K562 treated with DMSO at 1 percent for 48 hours (cell line): ENCODE measurements around the gene C2orf78. TPM values are rescaled to one million over a fixed set of nuclear protein-coding genes. Genes with fewer than 3 reads are reported as not detected.

Source experiments
- total RNA-seq: library from RNA; unstranded; fragments of 300-600 nt; gene quantifications from 2 replicates; pipeline ENCODE4 v1.2.3, GENCODE V29; 2022; ENCODE audit warnings: low replicate concordance; ENCODE audit errors: extremely low read depth

C2orf78 gene, protein sequence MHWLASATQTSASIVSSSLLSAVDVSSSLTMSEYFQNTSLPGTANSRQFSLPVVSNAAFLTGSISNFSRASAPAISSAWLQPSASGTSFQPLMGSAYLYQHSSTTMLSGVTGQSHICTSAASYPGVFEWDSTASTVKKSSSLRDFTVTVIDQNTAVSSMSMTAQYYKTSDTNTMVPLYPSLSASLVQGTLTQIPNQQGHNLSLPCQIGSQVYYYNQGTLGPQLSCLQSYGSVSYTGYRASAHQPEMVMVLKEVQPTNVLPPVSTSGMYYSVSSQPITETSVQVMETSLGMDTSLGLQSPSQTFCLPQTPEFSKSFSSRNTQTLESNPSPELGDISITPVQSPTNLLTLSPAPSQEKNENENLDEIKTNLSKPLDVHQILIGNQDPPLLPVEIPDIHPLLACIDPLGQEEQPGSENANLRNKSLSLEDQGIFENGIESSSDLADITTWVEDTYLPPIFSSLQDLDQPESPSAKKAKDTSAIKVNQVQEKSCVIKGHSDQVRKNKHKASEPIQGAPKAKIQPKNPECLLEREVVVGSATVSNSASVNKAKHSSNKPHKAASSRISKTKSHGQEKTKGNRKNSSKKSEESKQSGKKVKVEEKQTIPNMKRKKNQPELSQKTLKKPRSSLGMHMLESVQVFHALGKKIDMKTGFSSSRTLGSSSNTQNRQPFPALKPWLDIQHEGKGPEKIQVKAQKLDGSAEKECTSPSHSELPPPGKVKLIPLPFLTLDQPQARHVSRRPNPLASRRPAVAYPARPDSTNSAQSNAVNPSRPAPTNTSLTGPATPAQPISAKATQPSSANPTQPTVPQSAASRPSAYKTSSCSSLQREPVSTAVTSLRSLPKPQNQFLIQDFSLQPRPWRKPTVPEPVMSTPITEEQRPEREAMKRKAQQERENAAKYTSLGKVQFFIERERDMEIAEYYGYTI
- total RNA-seq, result not detected in 2 replicates

GRCh38 chr2:73783883-73784282 is at the start of gene C2orf78:
Gene C2orf78, plus strand, starts transcription at chr2:73784183. Its CDS starts 127 bp downstream, at chr2:73784310.

DNA sequence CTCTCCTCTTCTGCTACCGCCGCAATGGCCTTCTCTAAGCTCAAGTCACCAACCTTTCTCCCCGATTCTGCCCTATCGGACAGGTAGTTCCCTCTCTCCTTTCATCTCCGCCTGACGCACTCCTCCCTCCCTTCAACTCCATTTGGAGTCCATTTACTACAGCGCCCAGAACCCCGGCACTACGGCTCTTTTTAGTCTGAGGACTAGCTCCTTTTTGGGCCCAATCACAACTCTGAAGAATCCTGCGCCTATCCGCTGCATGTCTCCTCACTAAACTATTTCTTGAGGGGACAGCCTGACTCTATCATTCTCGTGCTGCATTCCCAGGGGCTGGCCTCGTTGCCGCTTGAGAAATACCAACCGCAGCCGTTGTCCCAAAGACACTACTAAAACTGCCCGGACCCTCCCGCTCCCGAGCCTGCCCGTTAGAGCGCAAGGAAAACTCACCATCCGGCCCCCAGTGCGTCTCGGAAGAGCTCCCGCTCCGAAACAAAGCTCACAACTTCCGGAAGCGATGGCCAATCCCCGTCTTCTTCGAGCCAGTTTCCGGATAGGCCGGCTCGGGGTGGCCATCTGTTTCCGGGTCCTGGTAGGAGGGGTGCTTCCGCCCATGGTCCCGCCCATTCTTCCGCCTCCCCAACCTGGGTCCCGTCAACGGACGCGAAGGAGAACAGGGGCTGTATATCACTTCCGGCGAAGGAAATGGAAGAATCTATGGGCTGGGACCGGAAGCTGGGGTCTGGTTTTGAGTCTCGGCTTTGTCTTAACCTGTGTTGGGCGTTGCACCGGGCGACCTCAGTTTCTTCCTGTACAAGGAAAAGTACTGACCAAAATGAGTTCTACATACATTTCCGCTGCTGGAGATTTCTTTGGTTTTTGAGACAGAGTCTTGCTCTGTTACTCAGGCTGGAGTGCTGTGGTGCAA is 46.9 kb upstream of the C2orf78 start, which contains the start of gene TPRKB:
TPRKB (minus strand) TSS at position 491 of the 925 bp plus-strand sequence. CDS start 2,776 bp downstream, outside the sequence.

GRCh38 chr2:73779467-73780236 is 4.3 kb upstream of the C2orf78 start, which contains the start of gene DUSP11:
Gene DUSP11, minus strand, starts transcription at chr2:73780103. Its CDS starts 129 bp downstream, at chr2:73779974.

GRCh38 chr2:73828818-73829570 is 45.0 kb downstream of the C2orf78 start, which contains the start of gene STAMBP:
Gene STAMBP, plus strand, starts transcription at chr2:73828961. Its CDS starts 1,896 bp downstream, at chr2:73830857.

Other genes with a start within 250 kb of the C2orf78 start
- gene NAT8, start 141.8 kb upstream of the C2orf78 start, total RNA-seq, result not detected in 2 replicates
- not detected in 2 replicates for gene TPRKB, start 46.8 kb upstream of the C2orf78 start, total RNA-seq
- gene DUSP11, start 4.1 kb upstream of the C2orf78 start, total RNA-seq, result not detected in 2 replicates
- not detected in 2 replicates for gene STAMBP, start 44.8 kb downstream of the C2orf78 start, total RNA-seq
- gene ACTG2, start 108.8 kb downstream of the C2orf78 start, total RNA-seq, result not detected in 2 replicates
- gene DGUOK, start 142.7 kb downstream of the C2orf78 start, total RNA-seq, result not detected in 2 replicates
- gene TET3, start 200.7 kb downstream of the C2orf78 start, total RNA-seq, result not detected in 2 replicates